NT2/D1 (cell line): ENCODE results near the gene TRAF7.

Source experiments
- SUZ12 ChIP-seq: IDR thresholded peaks from 2 replicates; pipeline ENCODE4 v1.6.1; 2011; ENCODE audit not compliant: insufficient read length, insufficient read depth; ENCODE audit errors: extremely low read depth
- YY1 ChIP-seq: IDR thresholded peaks from 2 replicates; pipeline ENCODE4 v1.6.1; 2011; ENCODE audit not compliant: insufficient read length, insufficient read depth
- ZNF274 ChIP-seq: IDR thresholded peaks from 2 replicates; pipeline ENCODE4 v1.6.1; 2011; ENCODE audit warnings: mild to moderate bottlenecking, low read depth, low read length

DNA sequence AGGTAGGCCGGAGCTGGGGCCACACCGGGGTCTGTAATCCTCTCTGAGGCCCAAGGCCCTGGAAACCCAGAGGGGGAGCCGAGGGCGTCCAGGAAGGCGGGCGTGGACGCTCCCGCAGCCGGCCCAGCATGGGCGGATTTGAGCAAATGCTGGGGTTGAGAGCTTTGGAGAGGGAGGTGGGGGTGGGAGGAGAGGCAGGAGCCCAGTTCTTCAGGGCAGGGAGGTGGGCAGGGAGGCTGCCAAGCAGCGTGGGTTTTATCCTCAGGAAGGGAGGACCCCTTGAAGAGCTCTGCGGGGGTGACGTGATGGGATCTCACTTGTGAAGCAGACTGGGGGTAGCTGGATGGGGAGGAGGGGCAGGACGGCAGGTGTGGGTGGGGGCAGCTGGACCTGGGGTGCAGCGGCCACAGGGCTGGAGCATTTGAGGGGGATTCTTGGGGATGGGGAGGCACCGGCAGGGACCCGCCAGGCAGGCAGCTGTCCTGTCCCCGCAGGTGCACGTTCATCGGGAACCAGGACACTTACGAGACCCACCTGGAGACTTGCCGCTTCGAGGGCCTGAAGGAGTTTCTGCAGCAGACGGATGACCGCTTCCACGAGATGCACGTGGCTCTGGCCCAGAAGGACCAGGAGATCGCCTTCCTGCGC is 17.2 kb downstream of the TRAF7 start:
- no peak for TF ChIP-seq ZNF274
- no peak for TF ChIP-seq SUZ12
- no peak for TF ChIP-seq YY1
